ENCODE results near the gene SCAF8. TPM values are rescaled to one million over a fixed set of nuclear protein-coding genes. Genes with fewer than 3 reads are reported as not detected.

SCAF8 gene
- total and polyA plus RNA-seq, 2 of the 8 experiments (the other 6 are each of a cell fraction or from before 2014, with no cell fraction given): 20.3 to 46.3 TPM

DNA sequence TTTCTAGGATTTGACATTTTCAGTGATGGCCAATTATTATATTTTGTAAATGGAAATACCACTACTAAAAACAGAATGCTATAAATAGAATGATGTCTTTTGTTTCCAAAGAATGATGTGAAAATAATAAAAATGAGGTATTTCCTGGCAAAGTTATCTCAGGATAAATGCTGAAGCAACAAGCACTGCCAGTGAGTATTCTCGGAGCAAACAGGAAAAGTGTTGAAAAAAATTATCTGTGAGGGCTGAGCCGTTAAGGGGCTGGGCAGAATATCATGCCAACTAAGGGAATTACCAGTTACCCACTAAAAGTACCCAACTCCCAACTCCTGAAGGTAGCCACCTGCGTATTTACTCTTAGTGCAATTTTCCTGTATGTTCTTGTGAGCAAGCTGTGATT, 23.6 kb upstream of the SCAF8 start:
- Histone ChIP-seq H2BK120ac (replicated peaks; ENCODE audit: low read depth, low read length) (no peak overlapping the region), H3K9ac (replicated peaks in 1 of 4; ENCODE audit: extremely low read depth in 1 of 4, low read depth in 3 of 4, low read length in 3 of 4) (no peak overlapping the region), H4K8ac (ENCODE audit: extremely low read depth, insufficient read depth, low read length) (no peak overlapping the region), H2BK20ac (ENCODE audit: low read length) (no peak overlapping the region), H3K79me1 (ENCODE audit: low read depth, low read length) (no peaks in the 10 kb centered on the region; the same call in 1 of the 2 replicates), H3K23me2 (ENCODE audit: low read depth, low read length) (no peaks in the 10 kb centered on the region), H3K4me2 (ENCODE audit: insufficient read depth in 1 of 2, low read depth in 2 of 2, low read length in 2 of 2) (no peak overlapping the region), H3K9me3 (ENCODE audit: insufficient read depth in 2 of 2, low read depth in 1 of 2, low read length in 1 of 2) (no peaks in the 10 kb centered on the region), H3K27me3 (replicated peaks in 1 of 4; ENCODE audit: control insufficient read depth in 3 of 4, extremely low read depth in 1 of 4, insufficient read depth in 3 of 4, low read length in 3 of 4) (no peaks in the 10 kb centered on the region), H4K5ac (ENCODE audit: insufficient read length, low read depth, low read length) (no peak overlapping the region), H2BK15ac (ENCODE audit: low read length) (no peak overlapping the region), H4K20me1 (replicated peaks in 1 of 2; ENCODE audit: control insufficient read depth in 1 of 2, insufficient read depth in 2 of 2, low read length in 2 of 2) (no peaks in the 10 kb centered on the region), H3K14ac (ENCODE audit: insufficient read length) (no peak overlapping the region), H2AK5ac (ENCODE audit: low read depth, low read length) (no peak overlapping the region), H3K23ac (ENCODE audit: insufficient read length) (no peak overlapping the region), H3K4me1 (replicated peaks in 1 of 4; ENCODE audit: control insufficient read depth in 3 of 4, insufficient read depth in 4 of 4, low read length in 3 of 4) (no peaks in the 10 kb centered on the region), H2AFZ (ENCODE audit: low read length) (no peak overlapping the region), H3K79me2 (ENCODE audit: control insufficient read depth in 1 of 2, insufficient read depth in 2 of 2, low read length in 2 of 2) (no peaks in the 10 kb centered on the region), H4K91ac (replicated peaks; ENCODE audit: insufficient read length, low read length) (no peak overlapping the region), H2BK12ac (ENCODE audit: low read depth, low read length) (no peak overlapping the region), H2BK5ac (ENCODE audit: low read depth, low read length) (no peak overlapping the region), H3K27ac (ENCODE audit: low read depth, low read length) (no peak overlapping the region), H3K4me3 (ENCODE audit: extremely low read depth in 1 of 4, insufficient read depth in 2 of 4, low read depth in 3 of 4, low read length in 4 of 4) (no peak overlapping the region), H3K36me3 (ENCODE audit: control insufficient read depth in 2 of 4, insufficient read depth in 4 of 4, low read length in 3 of 4) (no peaks in the 10 kb centered on the region), H3K56ac (replicated peaks; ENCODE audit: insufficient read length, low read depth, low read length) (no peak overlapping the region), H3K4ac (replicated peaks; ENCODE audit: insufficient read length, low read depth, low read length) (no peak overlapping the region), H3K18ac (ENCODE audit: extremely low read depth, low read length) (no peak overlapping the region)
- FAIRE-seq (no peak), DNase-seq (ENCODE audit: low read depth in 1 of 2, low spot score in 2 of 2) (no peak)
- 92% methylated on average over 3 of the region's 3 CpGs; no CpG with 5 or more reads in 1 of the 2 experiments for WGBS, 2 experiments (ENCODE audit: extremely low coverage in 1 of 2, insufficient coverage in 1 of 2, insufficient read length in 1 of 2, insufficient replicate concordance in 2 of 2, low coverage in 1 of 2, low lambda C conversion rate in 2 of 2, missing lambda C conversion rate in 1 of 2)
- ChIA-PET CTCF (ENCODE audit: partially characterized antibody) (no interaction called here), POLR2A (ENCODE audit: partially characterized antibody) (interaction anchor here (1.3 kb wide), 1 partner anchor 27 kb away, joined by 4 read pairs; no protein-coding TSS in a partner anchor)
- TF ChIP-seq CHD2 (IDR thresholded peaks at IDR 0.05; ENCODE audit: low read length) (no peak), JUND (IDR thresholded peaks at IDR 0.05; ENCODE audit: low read length) (no peak), SP1 (IDR thresholded peaks at IDR 0.05; ENCODE audit: low read depth, low read length) (no peak), SRF (IDR thresholded peaks at IDR 0.05; ENCODE audit: low read depth, low read length) (no peak), MAFK (IDR thresholded peaks at IDR 0.05; ENCODE audit: low read depth, low read length) (no peak), TAF7 (optimal IDR thresholded peaks at IDR 0.05; ENCODE audit: borderline replicate concordance, low read depth, low read length) (no peak), TEAD4 (IDR thresholded peaks at IDR 0.05; ENCODE audit: low read depth, low read length) (no peak), RFX5 (IDR thresholded peaks at IDR 0.05; ENCODE audit: borderline replicate concordance, low read depth, low read length) (no peak), SP4 (IDR thresholded peaks at IDR 0.05; ENCODE audit: low read length) (no peak), GTF2F1 (IDR thresholded peaks at IDR 0.05; ENCODE audit: borderline replicate concordance, low read depth, low read length) (no peak), BCL11A (IDR thresholded peaks at IDR 0.05; ENCODE audit: low read depth in 2 of 2, low read length in 2 of 2) (no peak), POLR2AphosphoS5 (IDR thresholded peaks at IDR 0.05; ENCODE audit: low read depth, low read length) (no peak), NANOG (IDR thresholded peaks at IDR 0.05; ENCODE audit: insufficient read depth, low read depth, low read length, poor library complexity, severe bottlenecking) (no peak), CREB1 (IDR thresholded peaks at IDR 0.05) (no peak), SIX5 (IDR thresholded peaks at IDR 0.05; ENCODE audit: low read depth, low read length) (no peak), TAF1 (IDR thresholded peaks at IDR 0.05; ENCODE audit: low read depth, low read length) (no peak)
- TF ChIP-seq, protein P1, sequence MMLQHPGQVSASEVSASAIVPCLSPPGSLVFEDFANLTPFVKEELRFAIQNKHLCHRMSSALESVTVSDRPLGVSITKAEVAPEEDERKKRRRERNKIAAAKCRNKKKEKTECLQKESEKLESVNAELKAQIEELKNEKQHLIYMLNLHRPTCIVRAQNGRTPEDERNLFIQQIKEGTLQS (IDR thresholded peaks at IDR 0.05; ENCODE audit: insufficient read depth, low read depth, low read length): no peak
